ENCODE data around the gene GLS. TPM values are rescaled to one million over a fixed set of nuclear protein-coding genes. Genes with fewer than 3 reads are reported as not detected.

The GLS gene
- total RNA-seq, 2 donors from 2014 or later: 86.0 to 102 TPM

DNA sequence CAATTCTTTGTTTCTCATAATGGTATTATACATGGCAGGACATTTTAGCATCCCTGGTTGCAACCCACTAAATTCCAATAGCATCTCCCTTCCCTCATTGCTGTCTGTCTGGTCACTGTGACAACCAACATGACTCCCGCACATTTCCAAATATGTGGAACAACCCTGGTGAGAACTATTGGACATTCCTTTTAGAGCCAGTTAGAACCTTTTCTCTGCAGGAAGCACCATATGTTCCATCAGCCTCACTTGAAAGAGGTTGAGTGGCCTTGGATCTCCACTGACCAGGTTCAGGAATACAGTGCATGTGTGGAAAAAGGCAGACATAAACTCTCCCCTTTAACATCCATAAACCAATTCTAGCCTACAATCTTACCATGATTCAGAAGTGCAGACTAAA lies 25.9 kb upstream of the GLS start:
- Histone ChIP-seq H3K4me3 (no peak overlapping the region), H3K9me3 (no peaks in the 10 kb centered on the region), H3K27ac (no peak overlapping the region), H3K36me3 (replicated peaks in 1 of 2; ENCODE audit: insufficient read depth in 1 of 2, low read depth in 2 of 2) (no peaks in the 10 kb centered on the region), H3K27me3 (no peaks in the 10 kb centered on the region), H3K4me1 (no peaks in the 10 kb centered on the region)
- intact Hi-C loops (cut with DNase I): no loop called here
- DNase-seq: no peak
- WGBS, 2 donors: 88 to 100% methylated on average over 1 of the region's 1 CpG
- TF ChIP-seq POLR2A (IDR thresholded peaks at IDR 0.05): no peak
- TF ChIP-seq, protein P1, sequence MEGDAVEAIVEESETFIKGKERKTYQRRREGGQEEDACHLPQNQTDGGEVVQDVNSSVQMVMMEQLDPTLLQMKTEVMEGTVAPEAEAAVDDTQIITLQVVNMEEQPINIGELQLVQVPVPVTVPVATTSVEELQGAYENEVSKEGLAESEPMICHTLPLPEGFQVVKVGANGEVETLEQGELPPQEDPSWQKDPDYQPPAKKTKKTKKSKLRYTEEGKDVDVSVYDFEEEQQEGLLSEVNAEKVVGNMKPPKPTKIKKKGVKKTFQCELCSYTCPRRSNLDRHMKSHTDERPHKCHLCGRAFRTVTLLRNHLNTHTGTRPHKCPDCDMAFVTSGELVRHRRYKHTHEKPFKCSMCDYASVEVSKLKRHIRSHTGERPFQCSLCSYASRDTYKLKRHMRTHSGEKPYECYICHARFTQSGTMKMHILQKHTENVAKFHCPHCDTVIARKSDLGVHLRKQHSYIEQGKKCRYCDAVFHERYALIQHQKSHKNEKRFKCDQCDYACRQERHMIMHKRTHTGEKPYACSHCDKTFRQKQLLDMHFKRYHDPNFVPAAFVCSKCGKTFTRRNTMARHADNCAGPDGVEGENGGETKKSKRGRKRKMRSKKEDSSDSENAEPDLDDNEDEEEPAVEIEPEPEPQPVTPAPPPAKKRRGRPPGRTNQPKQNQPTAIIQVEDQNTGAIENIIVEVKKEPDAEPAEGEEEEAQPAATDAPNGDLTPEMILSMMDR (IDR thresholded peaks at IDR 0.05): no peak
- no peak for ATAC-seq

DNA sequence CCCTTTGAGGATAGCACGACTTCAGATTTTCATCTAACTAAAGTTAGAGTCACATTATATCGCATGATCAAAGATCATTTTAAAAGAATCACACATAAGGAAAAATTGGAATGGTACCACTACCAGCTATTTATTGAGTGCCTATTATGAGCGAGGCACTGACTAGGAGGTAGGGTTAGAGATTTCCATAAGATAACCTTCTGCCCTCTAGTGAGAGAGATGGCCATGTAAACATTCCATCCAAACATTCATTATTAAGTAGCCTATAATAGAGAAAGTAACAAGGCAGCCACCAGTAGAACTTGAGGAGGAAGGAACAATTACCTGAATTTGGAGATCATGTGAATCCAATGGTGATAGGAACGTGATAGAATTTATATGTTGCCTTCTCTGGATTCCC lies 25.4 kb upstream of the GLS start:
- Histone ChIP-seq H3K27me3 (no peaks in the 10 kb centered on the region), H3K36me3 (replicated peaks in 1 of 2; ENCODE audit: insufficient read depth in 1 of 2, low read depth in 2 of 2) (no peaks in the 10 kb centered on the region), H3K9me3 (no peaks in the 10 kb centered on the region), H3K4me1 (no peaks in the 10 kb centered on the region), H3K4me3 (no peak overlapping the region), H3K27ac (no peak overlapping the region)
- ATAC-seq (no peak), DNase-seq (no peak)
- intact Hi-C loops (cut with DNase I): no loop called here
- no peak for TF ChIP-seq POLR2A (IDR thresholded peaks at IDR 0.05)
- TF ChIP-seq, protein P1 (IDR thresholded peaks at IDR 0.05): no peak
- 84 to 91% methylated on average over 4 of the region's 4 CpGs for WGBS, 2 donors

DNA sequence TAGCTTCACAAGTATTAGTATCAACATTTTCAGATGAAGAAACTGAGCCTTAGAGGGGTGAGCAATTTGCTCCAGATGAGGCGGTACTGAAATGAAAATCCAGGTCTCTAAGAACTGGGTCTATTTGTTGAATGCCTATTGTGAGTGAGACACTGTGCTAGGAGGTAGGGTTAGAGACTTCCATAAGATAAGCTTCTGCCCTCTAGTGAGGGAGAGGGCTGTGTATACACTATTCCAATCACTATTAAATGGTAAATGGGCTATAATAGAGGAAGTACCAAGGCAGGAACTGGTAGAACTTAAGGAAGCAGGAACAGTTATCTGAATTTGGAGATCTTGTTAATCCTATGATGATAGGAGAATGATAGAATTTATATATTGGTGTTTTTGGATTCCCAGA lies 23.6 kb upstream of the GLS start:
- WGBS, 2 donors: 91 to 100% methylated on average over 1 of the region's 1 CpG
- Histone ChIP-seq H3K4me3 (no peak overlapping the region), H3K9me3 (no peaks in the 10 kb centered on the region), H3K4me1 (no peaks in the 10 kb centered on the region), H3K36me3 (replicated peaks in 1 of 2; ENCODE audit: insufficient read depth in 1 of 2, low read depth in 2 of 2) (no peaks in the 10 kb centered on the region), H3K27ac (no peak overlapping the region), H3K27me3 (no peaks in the 10 kb centered on the region)
- no peak for DNase-seq
- intact Hi-C loops (cut with DNase I): no loop called here
- ATAC-seq: no peak
- TF ChIP-seq, protein P1 (IDR thresholded peaks at IDR 0.05): no peak
- no peak for TF ChIP-seq POLR2A (IDR thresholded peaks at IDR 0.05)

- Histone ChIP-seq H3K36me3 (replicated peaks in 1 of 2; ENCODE audit: insufficient read depth in 1 of 2, low read depth in 2 of 2) (no peaks in the 10 kb centered on the region), H3K4me3 (no peak overlapping the region), H3K4me1 (peaks cover 4% of the 10 kb centered on the region), H3K27me3 (no peaks in the 10 kb centered on the region), H3K27ac (no peak overlapping the region), H3K9me3 (no peaks in the 10 kb centered on the region)
- no peak for TF ChIP-seq POLR2A (IDR thresholded peaks at IDR 0.05)
- TF ChIP-seq, protein P1 (IDR thresholded peaks at IDR 0.05): no peak
- peak; percentile 27 for ATAC-seq
- intact Hi-C loops (cut with DNase I): no loop called here
- WGBS, 2 donors: 65 to 67% methylated on average over 6 of the region's 6 CpGs
- DNase-seq: no peak
These were observed 21.8 kb upstream of the GLS start for GRCh38 chr2:190858817-190859216.

Data from body of pancreas (tissue), 4 donors.